HUES6 (cell line): ENCODE data around the gene KCNJ10.

Experiments used
- H3K27ac ChIP-seq: 2 replicates; pipeline ENCODE4 v1.7.0; 2013; ENCODE audit warnings: low read depth, mild to moderate bottlenecking, low read length, inconsistent platforms
- H3K27me3 ChIP-seq: 2 replicates; pipeline ENCODE4 v1.6.1; 2013; ENCODE audit warnings: low read length; ENCODE audit not compliant: control insufficient read depth, insufficient read depth
- H3K36me3 ChIP-seq: 2 replicates; pipeline ENCODE4 v1.6.1; 2013; ENCODE audit warnings: low read length; ENCODE audit not compliant: control insufficient read depth, insufficient read depth
- H3K4me1 ChIP-seq: 2 replicates; pipeline ENCODE4 v1.6.1; 2013; ENCODE audit warnings: low read length; ENCODE audit not compliant: control insufficient read depth, insufficient read depth
- H3K4me3 ChIP-seq: 2 replicates; pipeline ENCODE4 v1.5.1; 2013; ENCODE audit warnings: low read depth, low read length
- H3K9ac ChIP-seq: one replicate; pipeline ENCODE4 v1.6.1; 2013; ENCODE audit warnings: mild to moderate bottlenecking, low read length
- H3K9me3 ChIP-seq: 2 replicates; pipeline ENCODE4 v1.6.1; 2013; ENCODE audit warnings: low read depth, low read length; ENCODE audit not compliant: control insufficient read depth, insufficient read depth

KCNJ10 gene

GRCh38 chr1:159986093-159986492, 83.9 kb downstream of the KCNJ10 start:
- Histone ChIP-seq H3K4me3 (no peak overlapping the region), H3K27me3 (peaks cover 14% of the 10 kb centered on the region; the same call in 1 of the 2 replicates), H3K9me3 (no peaks in the 10 kb centered on the region), H3K9ac (no peak overlapping the region), H3K27ac (no peak overlapping the region), H3K4me1 (peaks cover 3% of the 10 kb centered on the region; the same call in 1 of the 2 replicates), H3K36me3 (no peaks in the 10 kb centered on the region)

- no peak overlapping the region for H3K4me3 ChIP-seq
- no peak overlapping the region for H3K27ac ChIP-seq
- H3K27me3 ChIP-seq, result peaks cover 14% of the 10 kb centered on the region; the same call in 1 of the 2 replicates
- no peak overlapping the region for H3K9ac ChIP-seq
- no peaks in the 10 kb centered on the region for H3K9me3 ChIP-seq
- no peaks in the 10 kb centered on the region for H3K36me3 ChIP-seq
- peaks cover under 1% of the 10 kb centered on the region; the same call in 1 of the 2 replicates for H3K4me1 ChIP-seq
Observed at GRCh38 chr1:159985473-159985872, 84.5 kb downstream of the KCNJ10 start.

GRCh38 chr1:159983681-159984080, 86.3 kb downstream of the KCNJ10 start:
- H3K27me3 ChIP-seq, result peaks cover 21% of the 10 kb centered on the region; the same call in 1 of the 2 replicates
- no peaks in the 10 kb centered on the region for H3K9me3 ChIP-seq
- no peak overlapping the region for H3K4me3 ChIP-seq
- no peak overlapping the region for H3K9ac ChIP-seq
- H3K27ac ChIP-seq, result no peak overlapping the region
- H3K4me1 ChIP-seq, result no peaks in the 10 kb centered on the region
- no peaks in the 10 kb centered on the region for H3K36me3 ChIP-seq

- no peak overlapping the region for H3K4me3 ChIP-seq
- H3K9me3 ChIP-seq, result no peaks in the 10 kb centered on the region
- no peaks in the 10 kb centered on the region for H3K36me3 ChIP-seq
- no peaks in the 10 kb centered on the region for H3K4me1 ChIP-seq
- H3K27me3 ChIP-seq, result peaks cover 31% of the 10 kb centered on the region
- H3K27ac ChIP-seq, result no peak overlapping the region
- no peak overlapping the region for H3K9ac ChIP-seq
Observed at GRCh38 chr1:159982280-159982679, 87.7 kb downstream of the KCNJ10 start.

- Histone ChIP-seq H3K27me3 (peaks cover 35% of the 10 kb centered on the region), H3K9ac (no peak overlapping the region), H3K36me3 (no peaks in the 10 kb centered on the region)
Observed at GRCh38 chr1:159981351-159982055, 88.5 kb downstream of the KCNJ10 start.

GRCh38 chr1:159980786-159981185, 89.2 kb downstream of the KCNJ10 start:
- Histone ChIP-seq H3K9me3 (no peaks in the 10 kb centered on the region), H3K27me3 (peaks cover 36% of the 10 kb centered on the region), H3K27ac (no peak overlapping the region), H3K9ac (no peak overlapping the region), H3K4me1 (no peaks in the 10 kb centered on the region), H3K4me3 (no peak overlapping the region), H3K36me3 (no peaks in the 10 kb centered on the region)

More at GRCh38 chr1:159981351-159982055, 88.5 kb downstream of the KCNJ10 start:
- H3K9me3 ChIP-seq, result no peaks in the 10 kb centered on the region
- no peak overlapping the region for H3K27ac ChIP-seq
- no peaks in the 10 kb centered on the region for H3K4me1 ChIP-seq
- no peak overlapping the region for H3K4me3 ChIP-seq

GRCh38 chr1:159980076-159980475, 89.9 kb downstream of the KCNJ10 start:
- no peak overlapping the region for H3K27ac ChIP-seq
- no peaks in the 10 kb centered on the region for H3K4me1 ChIP-seq
- no peaks in the 10 kb centered on the region for H3K36me3 ChIP-seq
- no peak overlapping the region for H3K9ac ChIP-seq
- no peaks in the 10 kb centered on the region for H3K9me3 ChIP-seq
- H3K27me3 ChIP-seq, result peaks cover 43% of the 10 kb centered on the region
- no peak overlapping the region for H3K4me3 ChIP-seq

GRCh38 chr1:159979257-159979656, 90.7 kb downstream of the KCNJ10 start:
- Histone ChIP-seq H3K27me3 (peaks cover 46% of the 10 kb centered on the region), H3K36me3 (no peaks in the 10 kb centered on the region), H3K4me1 (no peaks in the 10 kb centered on the region), H3K9ac (no peak overlapping the region), H3K4me3 (no peak overlapping the region), H3K9me3 (no peaks in the 10 kb centered on the region), H3K27ac (no peak overlapping the region)

GRCh38 chr1:159978107-159978398, 91.9 kb downstream of the KCNJ10 start:
- H3K4me3 ChIP-seq, result no peak overlapping the region
- H3K9me3 ChIP-seq, result no peaks in the 10 kb centered on the region
- H3K4me1 ChIP-seq, result no peaks in the 10 kb centered on the region
- no peaks in the 10 kb centered on the region for H3K36me3 ChIP-seq
- H3K9ac ChIP-seq, result no peak overlapping the region
- no peak overlapping the region for H3K27ac ChIP-seq
- peaks cover 44% of the 10 kb centered on the region for H3K27me3 ChIP-seq

- no peak overlapping the region for H3K4me3 ChIP-seq
- no peaks in the 10 kb centered on the region for H3K9me3 ChIP-seq
- H3K36me3 ChIP-seq, result no peaks in the 10 kb centered on the region
- H3K27ac ChIP-seq, result no peak overlapping the region
- no peaks in the 10 kb centered on the region for H3K4me1 ChIP-seq
- H3K9ac ChIP-seq, result no peak overlapping the region
- H3K27me3 ChIP-seq, result peaks cover 44% of the 10 kb centered on the region
Observed at GRCh38 chr1:159977364-159978106, 92.4 kb downstream of the KCNJ10 start.

GRCh38 chr1:159974350-159974965, 95.5 kb downstream of the KCNJ10 start:
- Histone ChIP-seq H3K9ac (no peak overlapping the region), H3K4me3 (no peak overlapping the region), H3K9me3 (no peaks in the 10 kb centered on the region), H3K4me1 (no peaks in the 10 kb centered on the region), H3K27me3 (peaks cover 30% of the 10 kb centered on the region), H3K36me3 (no peaks in the 10 kb centered on the region), H3K27ac (no peak overlapping the region)
